HEK293 (cell line): ENCODE results near the gene PTGES.
A peak's percentile ranks its signal among the peaks of the same experiment; 100 is the strongest.

Experiments used
- CTCF ChIA-PET: fragments of 350-600 bp; formaldehyde crosslinking; extraction: SDS; loops from one replicate; lab custom pipeline; 2021; ENCODE audit warnings: antibody characterized with exemption; lab: Yijun Ruan, JAX
- POLR2A ChIA-PET: fragments of 300-600 bp; formaldehyde crosslinking; extraction: SDS; loops from one replicate; lab custom pipeline; 2020; ENCODE audit warnings: antibody characterized with exemption, inconsistent platforms; lab: Yijun Ruan, JAX
- H3K27ac ChIP-seq: fragments of 200-500 bp; sonication (Bioruptor generic); 2 replicates; pipeline ENCODE4 v1.5.1; 2014; ENCODE audit warnings: low read depth, low read length, control low read depth, inconsistent platforms; ENCODE audit errors: extremely low read depth
- H3K36me3 ChIP-seq, 2 experiments: fragments of 200-500 bp in 1 of 2; sonication (Bioruptor generic) in 1 of 2; 1 replicate in 1 of 2; 2 replicates in 1 of 2; pipeline ENCODE4 v1.5.1; 2014 to 2017; ENCODE audit warnings: inconsistent platforms in 2 of 2, low read length in 2 of 2; ENCODE audit not compliant: control insufficient read depth in 2 of 2, insufficient read depth in 1 of 2
- H3K4me1 ChIP-seq: fragments of 200-500 bp; sonication (Bioruptor generic); 2 replicates; pipeline ENCODE4 v1.5.1; 2014; ENCODE audit warnings: mild to moderate bottlenecking, low read length, inconsistent platforms; ENCODE audit not compliant: control insufficient read depth, insufficient read depth
- H3K4me3 ChIP-seq: 2 replicates; pipeline ENCODE4 v1.5.1; 2011; ENCODE audit warnings: low read depth, mild to moderate bottlenecking, control low read depth, low read length, moderate library complexity
- H3K9me3 ChIP-seq: fragments of 200-500 bp; sonication (Bioruptor generic); 2 replicates; pipeline ENCODE4 v1.5.1; 2014; ENCODE audit warnings: low read depth, low read length, inconsistent platforms; ENCODE audit not compliant: control insufficient read depth, insufficient read depth
- GLIS1 ChIP-seq: fragments of 450-650 bp; formaldehyde crosslinking; IDR thresholded peaks from 2 replicates; pipeline ENCODE4 v1.5.1; 2016; ENCODE audit warnings: missing biosample characterization, missing genetic modification characterization
- GLIS2 ChIP-seq: fragments of 450-650 bp; formaldehyde crosslinking; IDR thresholded peaks from 2 replicates; pipeline ENCODE4 v1.5.1; 2016; ENCODE audit warnings: missing biosample characterization, missing genetic modification characterization
- KLF16 ChIP-seq: fragments of 450-650 bp; formaldehyde crosslinking; IDR thresholded peaks from 2 replicates; pipeline ENCODE4 v1.5.1; 2017; ENCODE audit warnings: missing biosample characterization, missing genetic modification characterization
- MYNN ChIP-seq: fragments of 450-650 bp; formaldehyde crosslinking; IDR thresholded peaks from 2 replicates; pipeline ENCODE4 v1.5.1; 2016; ENCODE audit warnings: missing biosample characterization, missing genetic modification characterization, borderline replicate concordance
- RBAK ChIP-seq: fragments of 450-650 bp; formaldehyde crosslinking; IDR thresholded peaks from 2 replicates; pipeline ENCODE4 v1.5.1; 2016; ENCODE audit warnings: missing biosample characterization, missing genetic modification characterization
- SP2 ChIP-seq: fragments of 450-650 bp; formaldehyde crosslinking; IDR thresholded peaks from 2 replicates; pipeline ENCODE4 v1.5.1; 2016; ENCODE audit warnings: missing biosample characterization, missing genetic modification characterization
- ZNF133 ChIP-seq: fragments of 450-650 bp; formaldehyde crosslinking; IDR thresholded peaks from 2 replicates; pipeline ENCODE4 v1.5.1; 2016; ENCODE audit warnings: missing biosample characterization, missing genetic modification characterization
- ZNF184 ChIP-seq: fragments of 450-650 bp; IDR thresholded peaks from 2 replicates; pipeline ENCODE4 v1.5.1; 2018; ENCODE audit warnings: missing biosample characterization, mild to moderate bottlenecking, missing genetic modification characterization
- ZNF324 ChIP-seq: fragments of 450-650 bp; formaldehyde crosslinking; IDR thresholded peaks from 2 replicates; pipeline ENCODE4 v1.5.1; 2016; ENCODE audit warnings: missing biosample characterization, missing genetic modification characterization
- ZNF404 ChIP-seq: fragments of 450-650 bp; formaldehyde crosslinking; IDR thresholded peaks from 2 replicates; pipeline ENCODE4 v1.5.1; 2017; ENCODE audit warnings: missing biosample characterization, missing genetic modification characterization
- ZNF426 ChIP-seq: fragments of 450-650 bp; formaldehyde crosslinking; IDR thresholded peaks from 2 replicates; pipeline ENCODE4 v1.5.1; 2017; ENCODE audit warnings: missing biosample characterization, missing genetic modification characterization, mild to moderate bottlenecking, inconsistent platforms, moderate library complexity
- ZNF529 ChIP-seq: fragments of 450-650 bp; formaldehyde crosslinking; IDR thresholded peaks from 2 replicates; pipeline ENCODE4 v1.5.1; 2017; ENCODE audit warnings: missing genetic modification characterization, missing biosample characterization; ENCODE audit not compliant: insufficient replicate concordance
- ZNF610 ChIP-seq: fragments of 450-650 bp; formaldehyde crosslinking; IDR thresholded peaks from 2 replicates; pipeline ENCODE4 v1.5.1; 2016; ENCODE audit warnings: missing biosample characterization, missing genetic modification characterization, borderline replicate concordance
- ZNF664 ChIP-seq: fragments of 450-650 bp; formaldehyde crosslinking; IDR thresholded peaks from 2 replicates; pipeline ENCODE4 v1.5.1; 2016; ENCODE audit warnings: missing biosample characterization, missing genetic modification characterization
- ZNF747 ChIP-seq: fragments of 450-650 bp; formaldehyde crosslinking; IDR thresholded peaks from 2 replicates; pipeline ENCODE4 v1.5.1; 2016; ENCODE audit warnings: missing biosample characterization, missing genetic modification characterization
- ZNF785 ChIP-seq: fragments of 450-650 bp; formaldehyde crosslinking; IDR thresholded peaks from 2 replicates; pipeline ENCODE4 v1.5.1; 2016; ENCODE audit warnings: missing biosample characterization, missing genetic modification characterization
- ZNF830 ChIP-seq: fragments of 450-650 bp; IDR thresholded peaks from 2 replicates; pipeline ENCODE4 v1.5.0; 2018; ENCODE audit warnings: missing biosample characterization, missing genetic modification characterization, low read depth, mild to moderate bottlenecking, moderate library complexity
- ZNF837 ChIP-seq: fragments of 450-650 bp; formaldehyde crosslinking; IDR thresholded peaks from 2 replicates; pipeline ENCODE4 v1.5.1; 2016; ENCODE audit warnings: missing biosample characterization, missing genetic modification characterization
- TF ChIP-seq, protein P1 (sequence below): fragments of 450-650 bp; formaldehyde crosslinking; IDR thresholded peaks from 2 replicates; pipeline ENCODE4 v1.5.1; 2016; ENCODE audit warnings: missing biosample characterization, missing genetic modification characterization
- TF ChIP-seq, protein P2 (sequence below): fragments of 450-650 bp; formaldehyde crosslinking; IDR thresholded peaks from 2 replicates; pipeline ENCODE4 v1.5.1; 2016; ENCODE audit warnings: missing biosample characterization, missing genetic modification characterization
- TF ChIP-seq, protein P3 (sequence below): fragments of 450-650 bp; formaldehyde crosslinking; IDR thresholded peaks from 2 replicates; pipeline ENCODE4 v1.5.1; 2016; ENCODE audit warnings: missing biosample characterization, missing genetic modification characterization

The PTGES gene

DNA sequence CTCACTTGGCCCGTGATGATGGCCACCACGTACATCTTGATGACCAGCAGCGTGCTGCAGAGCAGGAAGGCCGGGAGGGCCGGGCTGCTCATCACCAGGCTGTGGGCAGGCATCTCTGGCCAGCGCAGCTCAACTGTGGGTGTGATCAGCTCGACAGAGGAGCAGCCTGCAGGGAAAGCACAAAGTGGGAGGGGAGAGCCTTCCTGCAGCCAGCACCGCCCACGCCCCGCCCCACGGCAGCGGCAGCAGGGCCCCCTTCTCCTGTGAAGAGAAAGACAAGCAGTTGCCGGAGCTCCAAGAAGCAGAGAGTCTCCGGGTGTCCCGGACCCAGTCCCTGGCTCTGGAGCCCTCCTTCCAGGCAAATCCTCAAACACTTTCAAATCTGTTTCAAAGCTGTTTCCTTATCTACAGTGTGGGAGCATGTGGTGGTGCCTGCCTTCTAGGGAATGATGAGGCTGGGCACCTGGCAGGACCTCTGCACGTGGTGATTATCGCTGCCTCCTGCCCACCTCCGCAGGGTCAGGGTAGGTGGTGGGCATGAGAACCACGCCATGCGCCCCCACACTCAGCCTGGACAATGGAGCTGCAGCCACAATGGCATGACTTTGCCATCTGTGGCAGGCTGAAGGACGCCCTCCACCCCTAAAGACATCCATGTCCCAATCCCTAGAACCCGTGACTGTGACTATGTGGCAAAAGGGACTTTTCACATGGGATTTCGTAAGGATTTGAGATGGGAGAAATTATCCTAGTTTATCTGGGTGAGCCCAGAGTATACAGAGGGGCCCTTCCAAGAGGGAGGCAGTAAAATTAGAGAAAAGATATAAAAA lies at the start of gene PTGES (continued):
- no peak for TF ChIP-seq ZNF785 (tag by site-specific recombination)
- no peak for TF ChIP-seq ZNF184 (tag by site-specific recombination)
- TF ChIP-seq ZNF404 (tag by site-specific recombination): no peak
- TF ChIP-seq ZNF664 (tag by site-specific recombination): no peak
- TF ChIP-seq ZNF830 (tag by site-specific recombination): no peak
- TF ChIP-seq MYNN (tag by site-specific recombination): no peak
- 0 out of 2 replicates have a peak, but pooled peaks have one; percentile 22 for TF ChIP-seq GLIS1 (tag by site-specific recombination)

DNA sequence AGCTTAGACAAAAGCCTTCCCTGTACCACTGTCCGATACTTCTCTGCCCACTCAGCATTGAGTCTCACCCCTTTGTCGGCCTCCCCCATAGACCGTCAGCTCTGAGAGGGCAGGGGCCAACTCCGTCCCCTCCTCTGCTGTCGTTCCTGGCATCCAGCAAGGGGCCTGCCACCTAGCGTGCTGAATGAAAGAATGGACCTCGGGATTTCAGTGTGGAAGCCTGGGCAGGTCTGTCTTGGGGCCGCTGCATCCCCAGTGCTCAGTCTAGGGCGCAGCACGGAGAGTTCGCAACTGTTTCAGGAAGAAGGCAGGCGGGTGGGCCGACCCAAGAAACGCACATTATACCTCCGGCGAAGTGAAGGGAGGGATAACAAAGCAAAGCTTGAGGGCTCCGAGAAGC lies 48.7 kb upstream of the PTGES start:
- Histone ChIP-seq H3K4me3 (no peak overlapping the region), H3K27ac (no peak overlapping the region), H3K9me3 (no peaks in the 10 kb centered on the region), H3K36me3 (peaks cover 5 to 19% of the 10 kb centered on the region in 2 experiments; a peak in 2 of 3 replicates), H3K4me1 (no peaks in the 10 kb centered on the region)
- POLR2A ChIA-PET: interaction anchor here (0.6 to 1.0 kb wide), 3 partner anchors 34 to 1916 kb away, joined by 3 to 7 read pairs (median 3); partner anchors contain the start of genes NTMT1 and USP20
- TF ChIP-seq ZNF426 (tag by site-specific recombination): no peak
- TF ChIP-seq SP2 (tag by site-specific recombination): no peak
- TF ChIP-seq ZNF133 (tag by site-specific recombination): no peak
- no peak for TF ChIP-seq RBAK
- TF ChIP-seq, protein P1, sequence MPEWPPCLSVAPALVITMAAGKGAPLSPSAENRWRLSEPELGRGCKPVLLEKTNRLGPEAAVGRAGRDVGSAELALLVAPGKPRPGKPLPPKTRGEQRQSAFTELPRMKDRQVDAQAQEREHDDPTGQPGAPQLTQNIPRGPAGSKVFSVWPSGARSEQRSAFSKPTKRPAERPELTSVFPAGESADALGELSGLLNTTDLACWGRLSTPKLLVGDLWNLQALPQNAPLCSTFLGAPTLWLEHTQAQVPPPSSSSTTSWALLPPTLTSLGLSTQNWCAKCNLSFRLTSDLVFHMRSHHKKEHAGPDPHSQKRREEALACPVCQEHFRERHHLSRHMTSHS: no peak
- TF ChIP-seq ZNF529 (tag by site-specific recombination): no peak
- no peak for TF ChIP-seq ZNF324 (tag by site-specific recombination)
- no peak for TF ChIP-seq ZNF747 (tag by site-specific recombination)
- no peak for TF ChIP-seq KLF16 (tag by site-specific recombination)
- TF ChIP-seq, protein P2, sequence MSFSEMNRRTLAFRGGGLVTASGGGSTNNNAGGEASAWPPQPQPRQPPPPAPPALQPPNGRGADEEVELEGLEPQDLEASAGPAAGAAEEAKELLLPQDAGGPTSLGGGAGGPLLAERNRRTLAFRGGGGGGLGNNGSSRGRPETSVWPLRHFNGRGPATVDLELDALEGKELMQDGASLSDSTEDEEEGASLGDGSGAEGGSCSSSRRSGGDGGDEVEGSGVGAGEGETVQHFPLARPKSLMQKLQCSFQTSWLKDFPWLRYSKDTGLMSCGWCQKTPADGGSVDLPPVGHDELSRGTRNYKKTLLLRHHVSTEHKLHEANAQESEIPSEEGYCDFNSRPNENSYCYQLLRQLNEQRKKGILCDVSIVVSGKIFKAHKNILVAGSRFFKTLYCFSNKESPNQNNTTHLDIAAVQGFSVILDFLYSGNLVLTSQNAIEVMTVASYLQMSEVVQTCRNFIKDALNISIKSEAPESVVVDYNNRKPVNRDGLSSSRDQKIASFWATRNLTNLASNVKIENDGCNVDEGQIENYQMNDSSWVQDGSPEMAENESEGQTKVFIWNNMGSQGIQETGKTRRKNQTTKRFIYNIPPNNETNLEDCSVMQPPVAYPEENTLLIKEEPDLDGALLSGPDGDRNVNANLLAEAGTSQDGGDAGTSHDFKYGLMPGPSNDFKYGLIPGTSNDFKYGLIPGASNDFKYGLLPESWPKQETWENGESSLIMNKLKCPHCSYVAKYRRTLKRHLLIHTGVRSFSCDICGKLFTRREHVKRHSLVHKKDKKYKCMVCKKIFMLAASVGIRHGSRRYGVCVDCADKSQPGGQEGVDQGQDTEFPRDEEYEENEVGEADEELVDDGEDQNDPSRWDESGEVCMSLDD (tag by site-specific recombination): no peak
- TF ChIP-seq ZNF184 (tag by site-specific recombination): no peak
- no peak for TF ChIP-seq ZNF610 (tag by site-specific recombination)
- no peak for TF ChIP-seq ZNF837
- TF ChIP-seq GLIS2 (tag by site-specific recombination): no peak
- TF ChIP-seq, protein P3, sequence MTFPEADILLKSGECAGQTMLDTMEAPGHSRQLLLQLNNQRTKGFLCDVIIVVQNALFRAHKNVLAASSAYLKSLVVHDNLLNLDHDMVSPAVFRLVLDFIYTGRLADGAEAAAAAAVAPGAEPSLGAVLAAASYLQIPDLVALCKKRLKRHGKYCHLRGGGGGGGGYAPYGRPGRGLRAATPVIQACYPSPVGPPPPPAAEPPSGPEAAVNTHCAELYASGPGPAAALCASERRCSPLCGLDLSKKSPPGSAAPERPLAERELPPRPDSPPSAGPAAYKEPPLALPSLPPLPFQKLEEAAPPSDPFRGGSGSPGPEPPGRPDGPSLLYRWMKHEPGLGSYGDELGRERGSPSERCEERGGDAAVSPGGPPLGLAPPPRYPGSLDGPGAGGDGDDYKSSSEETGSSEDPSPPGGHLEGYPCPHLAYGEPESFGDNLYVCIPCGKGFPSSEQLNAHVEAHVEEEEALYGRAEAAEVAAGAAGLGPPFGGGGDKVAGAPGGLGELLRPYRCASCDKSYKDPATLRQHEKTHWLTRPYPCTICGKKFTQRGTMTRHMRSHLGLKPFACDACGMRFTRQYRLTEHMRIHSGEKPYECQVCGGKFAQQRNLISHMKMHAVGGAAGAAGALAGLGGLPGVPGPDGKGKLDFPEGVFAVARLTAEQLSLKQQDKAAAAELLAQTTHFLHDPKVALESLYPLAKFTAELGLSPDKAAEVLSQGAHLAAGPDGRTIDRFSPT (tag by site-specific recombination): no peak
- CTCF ChIA-PET: interaction anchor here (1.0 to 2.9 kb wide), 2 partner anchors 11 to 700 kb away, joined by 3 to 12 read pairs; no protein-coding TSS in a partner anchor
